Measurements from ENCODE around the gene THRB. TPM values are rescaled to one million over a fixed set of nuclear protein-coding genes. Genes with fewer than 3 reads are reported as not detected.
A peak's percentile ranks its signal among the peaks of the same experiment; 100 is the strongest.

THRB gene
- polyA plus RNA-seq, 1 donor = 31.4 TPM

DNA sequence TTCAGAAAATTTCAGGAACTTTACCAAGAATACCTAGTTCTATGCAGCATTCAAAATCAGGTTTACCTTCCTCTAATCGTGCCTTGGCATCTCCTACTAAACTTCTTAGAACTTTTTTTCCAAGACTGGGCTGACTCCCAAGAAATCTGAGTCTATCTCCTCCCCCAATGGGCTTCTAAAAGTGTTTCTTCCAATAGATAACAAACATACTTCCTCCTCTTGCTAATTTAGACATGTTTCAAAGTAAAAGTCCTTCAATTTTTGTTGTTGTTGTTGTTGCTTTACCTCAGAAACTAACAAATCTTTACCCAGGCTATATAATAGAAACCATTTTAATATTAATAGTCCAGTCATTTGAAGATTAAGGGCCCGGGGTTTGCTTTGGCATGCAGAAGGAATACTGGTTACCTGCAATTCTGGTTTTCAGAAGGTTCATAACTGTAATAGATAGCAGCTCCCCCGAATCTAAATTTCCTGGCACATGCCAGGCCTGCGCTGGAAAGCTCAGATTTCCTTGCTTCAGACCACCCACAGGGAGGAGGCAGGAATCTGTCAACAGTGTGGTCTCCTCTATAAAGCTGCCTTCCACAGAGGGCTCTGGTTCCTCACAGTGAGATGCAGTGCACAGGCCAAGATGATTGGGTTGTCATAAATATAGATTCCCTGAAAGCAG, 188.7 kb downstream of the THRB start:
- DNase-seq = peak; percentile 37

DNA sequence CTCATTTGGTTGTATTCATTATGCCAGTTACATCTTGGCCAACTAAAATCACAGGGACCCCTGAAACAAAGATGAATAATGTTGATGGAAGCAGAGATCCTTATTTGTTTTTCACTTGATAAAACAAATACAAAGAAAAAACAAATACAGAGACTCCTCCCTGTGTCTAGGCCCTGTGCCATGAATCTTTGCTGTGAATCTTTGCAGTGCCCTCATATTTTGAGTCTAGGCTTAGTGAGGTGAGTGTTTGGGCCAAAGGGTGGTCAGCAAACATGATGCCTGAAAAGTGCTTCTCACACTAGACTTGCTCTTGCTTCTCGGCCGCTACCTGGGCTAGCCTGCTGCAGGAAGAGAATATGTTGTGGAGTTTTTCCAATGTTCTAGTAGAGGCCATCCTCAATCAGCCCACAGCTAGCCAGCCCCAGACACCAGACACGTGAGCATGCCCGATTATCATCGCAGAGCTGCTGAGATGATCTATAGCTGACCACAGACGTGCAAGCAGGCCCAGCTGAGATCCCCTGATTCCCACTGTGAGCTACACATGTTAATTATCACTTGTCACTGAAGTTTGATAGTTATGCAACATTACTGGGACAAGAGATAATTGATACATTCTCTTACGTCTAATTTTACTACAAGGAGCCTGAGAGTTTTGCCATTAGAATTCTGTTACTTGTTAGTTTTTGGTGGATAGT, 191.4 kb downstream of the THRB start:
- no peak for DNase-seq

DNA sequence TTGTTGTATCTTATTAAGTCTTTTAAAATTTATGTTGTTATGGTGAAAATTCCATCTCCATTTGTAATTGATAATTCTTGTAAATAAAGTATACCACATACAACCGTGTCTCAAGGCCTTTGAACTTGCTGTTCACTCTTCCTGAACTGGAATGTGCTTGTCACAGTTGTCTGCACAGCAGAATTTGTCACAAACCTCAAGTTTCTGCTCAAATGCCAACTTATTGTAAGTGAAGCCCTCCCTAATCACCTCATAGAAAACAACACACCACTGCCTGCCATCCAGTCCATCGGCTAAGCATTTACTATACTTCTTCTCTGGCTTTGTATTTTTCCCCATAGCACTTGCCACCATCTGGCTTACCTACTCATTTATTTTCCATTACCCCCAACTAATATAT, 192.3 kb downstream of the THRB start:
- peak; percentile 50 for DNase-seq

DNA sequence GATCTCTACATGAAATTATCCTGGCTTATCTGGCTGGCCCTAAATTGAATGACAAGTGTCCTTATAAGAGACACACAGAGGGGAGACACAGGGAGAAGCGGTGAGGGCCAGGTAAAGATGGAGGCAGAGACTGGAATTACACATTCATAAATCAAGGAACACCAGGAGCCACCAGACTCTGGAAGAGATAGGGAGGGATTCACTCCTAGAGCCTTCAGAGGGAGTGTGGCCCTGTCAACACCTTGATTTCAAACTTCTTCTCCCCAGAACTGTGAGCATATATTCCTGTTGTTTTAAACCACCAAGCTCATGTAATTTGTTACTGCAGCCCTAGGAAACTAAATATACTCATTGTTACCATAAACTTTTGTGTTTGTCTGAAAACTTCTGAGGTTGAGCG, 193.7 kb downstream of the THRB start:
- DNase-seq = no peak

DNA sequence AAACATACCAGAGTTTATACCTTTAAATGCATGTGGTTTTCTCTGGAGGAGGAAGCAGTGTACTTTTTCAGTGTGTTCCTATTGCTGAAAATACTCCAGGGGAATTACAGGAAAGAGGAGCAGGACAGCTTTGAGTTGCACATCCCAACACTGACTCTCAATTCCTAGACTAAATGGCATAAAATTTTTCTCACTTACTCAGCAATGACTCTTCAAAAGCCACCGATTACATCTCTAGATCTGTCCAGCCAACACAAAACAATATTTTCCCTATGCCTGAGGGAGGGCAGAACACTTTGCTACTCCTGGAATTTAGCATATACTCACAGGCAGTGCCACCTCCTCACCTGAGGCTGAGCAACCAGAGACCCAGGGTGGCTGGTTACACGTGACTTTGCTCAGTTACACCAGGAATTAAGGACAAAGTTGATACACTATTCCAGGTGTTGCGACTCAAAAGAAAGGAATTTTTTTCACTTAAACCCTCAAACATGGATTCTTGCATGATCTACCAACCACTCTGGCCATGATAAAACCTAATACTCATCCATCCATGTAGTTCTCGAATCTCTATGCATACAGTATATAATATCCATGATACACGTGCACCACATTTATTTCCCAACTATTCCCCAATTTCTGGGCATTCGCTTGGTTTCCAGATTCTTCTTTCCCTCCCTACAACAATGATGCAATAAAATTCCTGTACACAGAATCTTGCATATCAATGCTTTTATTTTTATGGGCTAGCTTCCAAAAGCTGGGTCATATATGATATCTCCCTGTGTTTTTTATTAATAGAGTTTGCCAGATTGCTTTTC, 194.6 kb downstream of the THRB start:
- DNase-seq = no peak

DNA sequence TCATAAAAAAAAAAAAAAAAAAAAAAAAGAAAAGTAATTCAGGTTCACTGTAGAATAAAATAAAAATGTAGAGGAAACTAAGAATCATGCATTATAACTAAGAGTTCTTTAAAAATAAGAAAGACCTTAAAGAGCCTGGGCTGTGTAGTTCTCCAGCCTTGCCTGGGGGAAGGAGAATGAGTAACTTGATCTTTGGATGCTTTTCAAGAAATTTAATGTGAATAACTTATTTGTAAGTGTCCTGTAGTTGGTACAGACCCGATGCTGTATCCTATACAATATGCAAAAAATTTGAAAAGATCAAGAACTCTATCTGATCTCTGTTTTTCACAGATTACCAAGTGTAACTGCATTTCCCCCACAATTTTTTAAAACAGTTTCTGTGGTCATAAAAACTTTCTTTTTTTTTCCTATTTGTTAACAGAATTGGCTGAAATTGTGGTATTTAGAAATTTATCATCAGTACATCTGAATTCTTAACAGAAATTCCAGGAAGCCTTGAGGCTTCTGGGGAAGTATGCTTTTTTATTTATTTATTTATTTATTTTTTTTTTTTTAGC, 195.3 kb downstream of the THRB start:
- no peak for DNase-seq

DNA sequence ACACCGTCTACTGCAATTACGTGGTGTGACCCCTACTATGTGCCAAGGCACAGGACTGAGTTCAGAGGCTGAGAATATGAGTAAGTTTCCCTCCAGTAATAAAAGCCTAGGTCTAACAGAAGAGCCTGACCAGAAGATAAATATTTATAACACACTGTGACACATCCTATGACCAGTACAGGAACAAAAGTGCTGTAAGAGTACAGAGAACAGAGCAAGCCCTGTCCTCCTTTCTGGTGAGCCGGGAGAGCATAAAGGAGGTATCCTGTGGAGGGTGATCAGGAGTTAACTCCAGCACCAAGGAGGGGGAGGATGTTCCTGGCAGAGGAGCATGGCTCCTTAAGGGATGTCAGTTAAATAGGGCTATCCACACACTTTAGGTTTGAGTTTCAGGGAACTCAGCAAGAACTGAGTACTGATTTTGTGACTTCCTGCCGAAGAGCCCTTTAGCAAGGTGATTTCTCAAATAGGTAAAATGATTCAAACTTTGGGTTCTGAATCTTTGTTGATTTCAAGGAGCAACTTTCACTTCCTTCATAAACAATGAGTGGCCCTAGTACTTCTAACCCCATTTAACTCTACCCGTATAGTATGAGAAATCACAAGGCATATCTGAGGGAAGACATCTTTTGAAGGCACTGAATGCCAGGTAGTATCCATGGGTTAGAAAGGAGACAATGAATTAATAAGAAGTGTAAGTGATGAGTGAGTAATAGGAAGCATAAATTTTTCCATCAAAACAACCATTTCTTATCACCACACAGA, 198.0 kb downstream of the THRB start:
- no peak for DNase-seq

DNA sequence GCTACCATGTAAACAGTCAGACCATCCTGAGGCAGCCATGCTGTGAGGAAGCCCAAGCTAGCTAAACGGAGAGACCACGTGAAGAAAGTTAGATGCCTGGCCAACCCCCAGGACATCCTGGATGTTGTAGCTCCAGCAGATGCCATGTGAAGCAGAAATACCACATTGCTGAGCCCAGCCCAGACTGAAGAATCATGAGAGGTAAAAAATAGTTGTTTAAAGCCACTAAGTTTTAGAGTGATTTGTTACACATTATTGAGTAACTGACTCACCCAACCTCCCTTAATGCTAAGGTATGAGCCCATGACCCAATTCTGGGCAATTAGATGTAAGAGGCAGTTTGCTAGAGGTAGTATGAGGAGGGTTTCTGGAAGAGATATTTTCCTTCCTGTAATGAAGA, 200.5 kb downstream of the THRB start:
- no peak for DNase-seq

DNA sequence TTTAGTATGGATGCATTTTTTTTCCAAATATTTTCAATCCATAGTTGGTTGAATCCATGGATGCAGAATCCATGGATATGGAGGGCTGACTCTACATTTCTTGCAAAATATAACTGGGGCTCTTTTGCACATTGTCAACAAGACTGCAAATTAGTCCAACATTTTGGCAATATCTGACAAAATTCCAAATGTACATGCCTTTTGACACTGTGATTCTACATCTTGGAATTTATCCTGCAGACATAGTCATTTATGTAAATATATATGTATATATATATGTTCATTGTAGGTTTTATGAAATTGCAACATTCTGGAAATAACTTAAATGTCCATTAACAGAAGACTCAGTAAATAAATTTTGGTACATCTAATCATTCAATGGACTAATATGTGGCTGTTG, 203.0 kb downstream of the THRB start:
- no peak for DNase-seq

DNA sequence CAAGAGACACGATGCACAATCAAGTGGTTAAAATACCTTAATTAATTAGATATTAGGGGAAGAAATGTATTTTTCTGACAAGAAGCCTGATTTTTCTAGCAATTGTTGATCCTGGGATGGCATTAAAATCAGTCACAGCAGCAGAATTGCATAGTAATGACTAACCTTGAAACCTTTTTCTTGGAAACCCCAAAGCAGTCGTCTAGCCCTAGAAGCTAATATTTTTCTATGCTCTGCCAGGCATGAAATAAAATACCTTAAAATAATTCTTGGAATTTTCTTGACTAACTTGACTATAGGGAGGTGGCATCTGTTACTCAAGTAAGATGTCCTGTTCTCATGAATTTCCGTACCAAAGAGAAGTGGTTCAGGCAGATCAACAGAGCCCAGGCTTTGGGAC, 204.1 kb downstream of the THRB start:
- DNase-seq = no peak

DNA sequence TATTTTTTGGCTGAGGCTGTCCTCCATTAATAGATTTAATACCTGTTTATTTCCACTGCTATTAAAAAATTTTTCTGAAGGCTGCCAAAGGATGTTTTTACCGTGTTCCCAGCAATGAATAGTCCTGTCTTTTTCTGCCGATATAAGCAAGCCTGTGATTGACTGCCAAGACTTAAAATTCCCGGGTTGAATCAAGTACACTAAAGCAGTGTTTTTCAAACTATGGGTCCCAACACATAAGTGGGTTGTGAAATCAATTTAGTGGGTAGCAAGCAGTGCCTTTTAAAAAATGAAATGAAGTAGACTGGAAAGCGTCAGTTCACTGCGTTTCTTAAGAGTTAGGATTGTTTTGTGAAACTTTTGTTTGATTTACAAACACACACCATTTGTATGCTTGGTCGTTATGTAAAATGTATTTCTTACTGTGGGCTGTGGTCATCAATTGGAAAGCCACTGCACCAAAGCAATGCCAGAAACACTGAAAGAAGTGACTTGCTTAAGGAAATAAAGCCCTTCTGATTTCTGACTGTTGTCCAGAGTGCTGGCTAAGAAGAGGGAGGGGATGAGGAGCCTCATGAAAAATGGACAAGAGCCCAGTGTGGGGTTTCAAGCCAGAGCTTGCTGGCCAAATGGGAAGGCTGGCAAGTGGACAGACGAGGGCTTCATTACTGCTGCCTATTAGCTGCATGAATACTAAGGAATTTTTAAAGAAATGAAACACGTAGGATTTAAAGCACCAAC, 206.0 kb downstream of the THRB start:
- DNase-seq = no peak

DNA sequence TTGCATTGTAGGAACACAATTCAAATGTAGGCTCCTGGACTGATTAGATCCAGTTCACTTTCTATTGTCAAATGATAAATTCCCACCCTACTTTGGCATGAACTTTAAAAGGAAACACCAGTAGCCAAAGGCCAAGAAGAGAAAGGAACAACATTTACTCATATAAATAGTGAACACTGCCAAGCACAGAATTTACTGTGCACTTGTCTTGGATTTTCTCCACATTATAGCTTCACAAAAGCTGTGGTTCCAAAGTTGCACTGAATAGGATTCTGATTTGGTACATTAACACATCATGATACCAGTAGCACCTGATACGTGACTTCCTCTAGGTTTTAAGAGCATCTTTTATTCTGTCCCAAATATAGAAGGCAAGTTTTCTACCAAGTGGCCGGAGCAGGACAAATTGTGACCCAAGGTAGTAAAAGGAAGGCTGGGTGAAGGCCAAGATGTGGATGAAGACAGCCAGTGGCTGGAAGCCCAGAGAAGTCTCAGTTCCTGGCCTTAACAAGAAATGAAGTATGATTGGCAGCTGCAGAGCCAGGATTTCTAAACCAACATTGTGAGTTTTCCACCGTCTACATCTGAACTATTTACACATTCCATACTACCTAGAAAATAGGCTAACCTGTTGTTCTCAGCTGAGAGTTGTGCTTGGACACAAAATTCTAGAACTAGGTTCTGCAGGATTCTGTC, 206.7 kb downstream of the THRB start:
- no peak for DNase-seq

DNA sequence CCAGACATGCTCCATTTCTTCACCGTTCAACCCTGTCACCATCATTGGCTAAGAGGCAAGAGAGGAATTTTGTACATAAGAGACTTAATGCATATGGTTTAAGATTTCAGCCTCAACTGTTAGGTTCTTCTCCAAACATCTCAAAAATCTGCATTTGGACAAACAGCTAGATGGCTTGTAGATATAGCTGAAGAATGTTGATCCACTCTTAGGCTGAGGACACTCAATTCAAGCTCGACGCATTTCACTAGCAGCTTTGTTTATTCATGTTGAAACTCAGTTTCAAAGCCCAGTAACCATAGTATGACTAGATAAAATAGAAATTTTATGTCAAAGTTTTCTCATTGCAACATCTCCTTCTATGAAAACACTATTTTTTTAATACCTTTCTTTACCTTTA, 208.2 kb downstream of the THRB start:
- DNase-seq = no peak

DNA sequence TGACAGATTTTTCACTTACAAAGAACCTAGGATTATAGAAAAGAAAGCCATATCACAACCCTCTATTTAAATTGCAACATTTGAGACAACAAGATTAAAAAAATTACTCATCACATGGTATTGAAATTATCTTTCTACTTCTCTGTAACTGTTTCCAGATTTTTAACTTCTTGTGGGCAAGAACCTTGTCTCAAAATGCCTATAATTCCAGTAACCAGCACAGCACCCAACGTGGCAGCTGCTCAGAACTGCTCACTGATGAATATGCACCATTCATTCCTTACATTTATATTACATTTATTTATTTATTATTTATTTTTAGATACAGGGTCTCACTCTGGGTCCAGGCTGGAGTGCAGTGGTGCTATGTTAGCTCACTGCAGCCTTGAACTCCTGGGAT, 216.1 kb downstream of the THRB start:
- no peak for DNase-seq

DNA sequence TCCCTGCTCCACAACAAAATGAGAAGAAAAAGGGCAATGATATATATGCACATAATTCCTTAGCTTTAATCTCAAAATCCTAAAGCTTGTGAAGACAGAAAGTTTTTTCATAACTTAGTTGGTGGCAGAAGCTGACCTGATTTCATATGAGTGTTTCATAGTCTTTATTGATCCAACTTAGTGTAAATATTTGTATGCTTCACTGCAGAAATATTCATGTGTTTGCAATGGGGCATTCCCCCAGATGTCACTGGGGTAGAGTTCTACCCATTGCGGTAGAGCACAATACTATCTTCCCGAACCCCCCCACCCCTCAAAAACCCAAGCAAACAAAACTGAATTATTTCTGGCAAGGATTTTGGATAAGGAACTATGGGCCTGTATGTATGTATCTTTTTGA, 221.2 kb downstream of the THRB start:
- DNase-seq = no peak

DNA sequence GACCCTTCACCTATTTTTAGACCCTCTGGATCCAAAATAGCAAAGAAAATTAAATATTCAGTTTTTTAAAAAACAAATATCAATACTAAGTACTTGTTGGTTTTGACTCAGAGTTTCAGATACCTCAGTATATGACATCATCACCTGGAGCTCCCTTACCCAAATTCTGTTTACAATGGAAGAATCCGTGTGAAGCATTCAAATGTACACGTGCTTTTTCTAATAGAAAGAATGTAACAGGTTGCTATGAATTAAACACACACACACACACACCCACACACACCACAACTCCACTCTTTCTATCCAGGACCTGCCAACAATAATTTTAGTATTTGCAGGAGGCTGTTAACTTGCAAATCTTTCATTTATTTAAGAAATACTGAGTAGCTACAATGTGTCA, 221.8 kb downstream of the THRB start:
- no peak for DNase-seq

DNA sequence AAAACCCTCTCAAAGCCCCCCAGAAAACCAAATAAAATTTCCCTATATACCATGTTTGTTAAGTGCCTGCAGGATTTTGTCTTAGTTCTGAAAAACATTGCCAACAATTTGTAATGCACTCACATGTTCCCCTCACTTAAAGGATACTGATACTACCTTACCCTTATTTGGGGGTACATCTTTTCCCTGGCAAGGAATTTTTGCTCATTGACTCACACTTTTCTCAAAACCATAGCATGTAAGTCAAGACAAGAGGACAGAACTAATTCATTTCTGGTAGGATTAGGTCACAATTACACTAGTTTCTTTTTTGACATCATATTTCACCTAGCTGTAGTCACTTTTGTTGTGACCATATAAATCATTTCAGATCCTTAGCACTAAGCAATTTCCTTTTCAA, 222.2 kb downstream of the THRB start:
- no peak for DNase-seq

DNA sequence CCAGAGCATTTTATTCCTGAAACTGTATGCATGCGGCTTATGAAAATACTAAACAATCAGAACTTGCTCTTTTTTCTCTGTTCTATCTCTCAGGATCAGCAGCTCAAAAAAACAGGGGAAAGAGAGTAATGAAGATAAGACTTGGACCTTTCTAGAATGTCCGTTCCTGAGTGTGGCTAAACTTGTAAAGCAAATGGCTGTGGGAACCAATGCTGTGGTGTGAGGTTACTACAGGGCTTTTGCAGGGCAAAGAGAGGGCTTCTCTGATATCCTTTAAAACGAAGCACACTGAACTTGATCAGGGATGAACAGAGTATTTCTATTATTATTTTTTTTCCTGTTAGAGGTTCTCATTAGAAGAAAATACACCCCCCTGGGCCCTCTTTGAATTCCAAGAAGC, 223.4 kb downstream of the THRB start:
- DNase-seq = no peak

DNA sequence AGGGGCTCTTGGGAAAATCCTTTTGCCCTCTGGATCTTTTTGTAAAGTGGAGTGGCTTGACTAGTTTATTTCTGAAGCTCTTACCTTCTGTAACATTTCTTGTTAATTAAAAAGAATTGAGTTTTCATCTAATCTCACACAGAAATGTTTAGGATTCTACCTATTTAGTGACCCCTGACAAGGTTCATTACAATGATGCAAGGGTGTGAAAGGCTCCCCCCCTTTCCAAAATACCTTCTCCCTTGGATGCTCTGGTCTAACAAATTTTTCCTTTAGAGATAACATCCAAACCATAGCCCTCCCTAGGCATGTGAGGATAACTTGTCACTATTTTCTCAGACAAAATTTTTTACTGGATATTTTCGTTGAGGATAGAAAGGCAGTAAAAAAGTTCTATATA, 223.9 kb downstream of the THRB start:
- DNase-seq = no peak

DNA sequence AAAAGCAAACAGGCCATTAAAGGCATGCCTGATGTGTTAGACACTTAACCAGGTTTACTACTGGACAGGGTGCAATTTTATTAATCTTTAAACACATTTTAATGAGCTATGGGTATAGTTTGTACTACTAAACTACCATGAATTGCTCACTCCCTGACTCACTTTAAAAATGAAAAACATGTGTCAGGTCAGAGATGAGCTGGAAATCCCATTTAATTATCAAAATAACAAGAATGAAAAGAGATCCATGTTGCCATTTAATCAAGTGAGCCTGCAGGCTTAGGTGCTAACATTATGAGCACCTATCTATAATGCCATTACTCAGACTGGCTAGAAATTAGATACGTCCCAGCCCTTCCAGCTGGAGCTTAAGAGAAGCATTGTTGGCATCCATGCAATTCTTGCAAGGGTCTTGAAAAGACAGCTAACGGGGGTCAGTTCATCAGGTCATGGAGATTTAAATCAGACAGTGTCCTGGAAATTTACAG, 224.4 kb downstream of the THRB start:
- DNase-seq = peak; percentile 22

DNA sequence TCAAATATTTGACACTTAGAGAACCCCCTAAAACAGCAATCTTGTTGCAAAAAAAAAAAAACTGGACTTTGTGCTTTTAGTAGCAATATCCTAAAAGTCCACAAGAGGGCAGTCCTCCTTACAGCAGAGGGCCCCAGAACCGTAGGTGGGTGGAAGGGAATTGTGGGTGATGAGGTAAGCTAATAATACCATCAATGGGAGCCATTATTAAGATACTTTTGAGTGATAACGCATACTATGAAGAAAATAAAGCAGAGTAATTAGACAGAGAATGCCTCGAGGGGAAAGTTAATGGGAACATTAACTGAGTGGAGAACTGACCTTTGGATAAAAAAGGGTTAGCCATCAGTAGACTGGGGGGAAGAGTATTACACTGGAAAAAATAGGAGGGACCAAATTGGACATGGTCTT, 229.9 kb downstream of the THRB start:
- peak; percentile 18 for DNase-seq
